HEK293 (cell line): ENCODE results near the gene SLC22A17.

Experiments used
- CTCF ChIA-PET: fragments of 350-600 bp; formaldehyde crosslinking; extraction: SDS; loops from one replicate; lab custom pipeline; 2021; ENCODE audit warnings: antibody characterized with exemption; lab: Yijun Ruan, JAX
- POLR2A ChIA-PET: fragments of 300-600 bp; formaldehyde crosslinking; extraction: SDS; loops from one replicate; lab custom pipeline; 2020; ENCODE audit warnings: antibody characterized with exemption, inconsistent platforms; lab: Yijun Ruan, JAX
- H3K27ac ChIP-seq: fragments of 200-500 bp; sonication (Bioruptor generic); 2 replicates; pipeline ENCODE4 v1.5.1; 2014; ENCODE audit warnings: low read depth, low read length, control low read depth, inconsistent platforms; ENCODE audit errors: extremely low read depth
- H3K36me3 ChIP-seq, 2 experiments: fragments of 200-500 bp in 1 of 2; sonication (Bioruptor generic) in 1 of 2; 1 replicate in 1 of 2; 2 replicates in 1 of 2; pipeline ENCODE4 v1.5.1; 2014 to 2017; ENCODE audit warnings: inconsistent platforms in 2 of 2, low read length in 2 of 2; ENCODE audit not compliant: control insufficient read depth in 2 of 2, insufficient read depth in 1 of 2
- H3K4me1 ChIP-seq: fragments of 200-500 bp; sonication (Bioruptor generic); 2 replicates; pipeline ENCODE4 v1.5.1; 2014; ENCODE audit warnings: mild to moderate bottlenecking, low read length, inconsistent platforms; ENCODE audit not compliant: control insufficient read depth, insufficient read depth
- H3K4me3 ChIP-seq: 2 replicates; pipeline ENCODE4 v1.5.1; 2011; ENCODE audit warnings: low read depth, mild to moderate bottlenecking, control low read depth, low read length, moderate library complexity
- H3K9me3 ChIP-seq: fragments of 200-500 bp; sonication (Bioruptor generic); 2 replicates; pipeline ENCODE4 v1.5.1; 2014; ENCODE audit warnings: low read depth, low read length, inconsistent platforms; ENCODE audit not compliant: control insufficient read depth, insufficient read depth
- FEZF1 ChIP-seq: fragments of 450-650 bp; formaldehyde crosslinking; IDR thresholded peaks from 2 replicates; pipeline ENCODE4 v1.5.1; 2016; ENCODE audit warnings: missing biosample characterization, missing genetic modification characterization
- KLF8 ChIP-seq: fragments of 450-650 bp; formaldehyde crosslinking; IDR thresholded peaks from 2 replicates; pipeline ENCODE4 v1.5.1; 2016; ENCODE audit warnings: missing biosample characterization, missing genetic modification characterization
- KLF9 ChIP-seq: fragments of 450-650 bp; formaldehyde crosslinking; IDR thresholded peaks from 2 replicates; pipeline ENCODE4 v1.5.1; 2016; ENCODE audit warnings: missing biosample characterization, missing genetic modification characterization, low read depth
- MZF1 ChIP-seq: fragments of 450-650 bp; formaldehyde crosslinking; IDR thresholded peaks from 2 replicates; pipeline ENCODE4 v1.5.1; 2017; ENCODE audit warnings: missing biosample characterization, missing genetic modification characterization, borderline replicate concordance
- PRDM10 ChIP-seq: fragments of 450-650 bp; formaldehyde crosslinking; IDR thresholded peaks from 2 replicates; pipeline ENCODE4 v1.5.1; 2016; ENCODE audit warnings: missing biosample characterization, missing genetic modification characterization
- SP2 ChIP-seq: fragments of 450-650 bp; formaldehyde crosslinking; IDR thresholded peaks from 2 replicates; pipeline ENCODE4 v1.5.1; 2016; ENCODE audit warnings: missing biosample characterization, missing genetic modification characterization
- SP3 ChIP-seq: fragments of 450-650 bp; formaldehyde crosslinking; IDR thresholded peaks from 2 replicates; pipeline ENCODE4 v1.5.1; 2016; ENCODE audit warnings: missing biosample characterization, missing genetic modification characterization
- TRIM28 ChIP-seq: IDR thresholded peaks from 2 replicates; pipeline ENCODE4 v1.6.1; 2011; ENCODE audit warnings: low read length, control low read depth, borderline replicate concordance
- WT1 ChIP-seq: fragments of 450-650 bp; formaldehyde crosslinking; IDR thresholded peaks from 2 replicates; pipeline ENCODE4 v1.5.1; 2016; ENCODE audit warnings: missing biosample characterization, missing genetic modification characterization
- ZBTB17 ChIP-seq: fragments of 450-650 bp; formaldehyde crosslinking; IDR thresholded peaks from 2 replicates; pipeline ENCODE4 v1.5.1; 2016; ENCODE audit warnings: missing biosample characterization, missing genetic modification characterization
- ZBTB8A ChIP-seq: fragments of 450-650 bp; formaldehyde crosslinking; IDR thresholded peaks from 2 replicates; pipeline ENCODE4 v1.5.1; 2016; ENCODE audit warnings: missing biosample characterization, missing genetic modification characterization
- ZNF112 ChIP-seq: fragments of 450-650 bp; formaldehyde crosslinking; IDR thresholded peaks from 2 replicates; pipeline ENCODE4 v1.5.0; 2017; ENCODE audit warnings: missing biosample characterization, missing genetic modification characterization
- ZNF148 ChIP-seq: fragments of 450-650 bp; formaldehyde crosslinking; IDR thresholded peaks from 2 replicates; pipeline ENCODE4 v1.5.0; 2017; ENCODE audit warnings: missing biosample characterization, missing genetic modification characterization, borderline replicate concordance
- ZNF184 ChIP-seq: fragments of 450-650 bp; IDR thresholded peaks from 2 replicates; pipeline ENCODE4 v1.5.1; 2018; ENCODE audit warnings: missing biosample characterization, mild to moderate bottlenecking, missing genetic modification characterization
- ZNF274 ChIP-seq, 2 experiments: fragments of 200-500 bp in 1 of 2; fragments of 450-650 bp in 1 of 2; sonication (Bioruptor generic) in 1 of 2; formaldehyde crosslinking in 1 of 2; IDR thresholded peaks; 2 replicates each; pipeline versions ENCODE4 v1.5.1 to v1.6.1; 2014 to 2016; ENCODE audit warnings: borderline replicate concordance in 1 of 2, inconsistent platforms in 1 of 2, low read length in 1 of 2, missing biosample characterization in 1 of 2, missing genetic modification characterization in 1 of 2
- ZNF394 ChIP-seq: fragments of 450-650 bp; formaldehyde crosslinking; IDR thresholded peaks from 2 replicates; pipeline ENCODE4 v1.5.1; 2016; ENCODE audit warnings: missing biosample characterization, missing genetic modification characterization, mild to moderate bottlenecking, moderate library complexity, borderline replicate concordance
- ZNF404 ChIP-seq: fragments of 450-650 bp; formaldehyde crosslinking; IDR thresholded peaks from 2 replicates; pipeline ENCODE4 v1.5.1; 2017; ENCODE audit warnings: missing biosample characterization, missing genetic modification characterization
- ZNF510 ChIP-seq: fragments of 450-650 bp; formaldehyde crosslinking; IDR thresholded peaks from 2 replicates; pipeline ENCODE4 v1.5.1; 2018; ENCODE audit warnings: mild to moderate bottlenecking, missing genetic modification characterization, missing biosample characterization; ENCODE audit not compliant: insufficient replicate concordance
- ZNF664 ChIP-seq: fragments of 450-650 bp; formaldehyde crosslinking; IDR thresholded peaks from 2 replicates; pipeline ENCODE4 v1.5.1; 2016; ENCODE audit warnings: missing biosample characterization, missing genetic modification characterization
- ZNF677 ChIP-seq: fragments of 450-650 bp; IDR thresholded peaks from 2 replicates; pipeline ENCODE4 v1.5.0; 2018; ENCODE audit warnings: missing biosample characterization, mild to moderate bottlenecking, missing genetic modification characterization, moderate library complexity
- TF ChIP-seq, protein P1 (sequence below): fragments of 450-650 bp; formaldehyde crosslinking; IDR thresholded peaks from 2 replicates; pipeline ENCODE4 v1.5.1; 2016; ENCODE audit warnings: missing biosample characterization, missing genetic modification characterization
- TF ChIP-seq, protein P2 (sequence below): fragments of 450-650 bp; formaldehyde crosslinking; IDR thresholded peaks from 2 replicates; pipeline ENCODE4 v1.5.1; 2016; ENCODE audit warnings: missing biosample characterization, missing genetic modification characterization, low read depth
- TF ChIP-seq, protein P3 (sequence below): fragments of 450-650 bp; formaldehyde crosslinking; optimal IDR thresholded peaks from 2 replicates; pipeline ENCODE3; 2016; ENCODE audit warnings: missing biosample characterization, mild to moderate bottlenecking, missing genetic modification characterization

SLC22A17 gene

DNA sequence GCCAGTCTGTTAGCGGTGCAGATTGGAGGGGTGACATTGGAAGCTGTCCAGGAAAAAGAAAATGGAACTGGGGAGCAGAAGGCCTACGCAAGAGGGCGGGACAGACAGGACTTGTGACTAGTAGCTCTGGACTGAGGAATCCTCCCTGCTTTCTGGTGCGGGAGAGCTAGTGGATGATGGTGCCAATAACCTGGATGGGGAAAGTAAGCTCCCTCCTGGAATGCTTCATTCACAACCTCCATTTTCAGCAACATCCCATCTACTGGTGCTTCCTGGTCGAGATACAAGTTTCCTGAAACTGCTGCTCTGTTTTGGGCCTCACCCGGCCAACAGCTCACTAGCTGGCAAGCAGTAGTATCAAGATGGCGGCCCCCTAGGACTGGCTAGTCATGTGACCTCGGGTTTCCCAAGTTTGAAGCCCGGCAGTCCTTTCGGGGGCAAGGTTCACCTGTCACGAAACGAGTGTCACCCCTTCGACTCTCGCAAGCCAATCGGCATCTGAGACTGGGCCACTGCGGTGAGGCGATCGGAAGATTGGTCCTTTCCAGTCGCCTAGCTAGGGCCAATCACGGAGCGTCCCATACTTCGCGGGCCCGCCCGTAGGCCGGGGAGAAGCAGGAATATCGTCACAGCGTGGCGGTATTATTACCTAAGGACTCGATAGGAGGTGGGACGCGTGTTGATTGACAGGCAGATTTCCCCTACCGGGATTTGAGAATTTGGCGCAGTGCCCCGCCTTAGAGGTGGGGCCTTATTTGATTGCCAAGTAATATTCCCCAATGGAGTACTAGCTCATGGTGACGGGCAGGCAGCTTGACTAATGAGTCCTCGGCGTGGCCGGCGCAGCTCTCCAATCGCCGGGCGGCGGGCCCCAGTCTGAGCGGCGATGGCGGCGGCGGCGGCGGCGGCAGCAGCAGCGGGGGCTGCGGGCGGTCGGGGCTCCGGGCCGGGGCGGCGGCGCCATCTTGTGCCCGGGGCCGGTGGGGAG is 31.8 kb downstream of the SLC22A17 start, which contains the start of gene PABPN1:
PABPN1 (plus strand) TSS at position 874 of the 988 bp plus-strand sequence; CDS start at position 887, 13 bp downstream.
- Histone ChIP-seq H3K27ac (peak within 1 kb of the TSS; percentile 92), H3K4me1 (peaks cover 15% of the 10 kb centered on the region), H3K9me3 (no peaks in the 10 kb centered on the region), H3K36me3 (peaks cover 28 to 41% of the 10 kb centered on the region in 2 experiments), H3K4me3 (peak within 1 kb of the TSS; percentile 97)
- ChIA-PET CTCF (interaction anchor here (0.6 to 2.5 kb wide), 13 partner anchors 13 to 311 kb away, joined by 3 to 14 read pairs (median 4); no protein-coding TSS in a partner anchor), POLR2A (interaction anchor here (0.5 to 7.9 kb wide), 26 partner anchors 8 to 868 kb away, joined by 3 to 170 read pairs (median 4); partner anchors contain the start of genes ACIN1, BCL2L2, C14orf119 and DCAF11)
- TF ChIP-seq ZNF112 (no peak), ZNF184 (tag by site-specific recombination) (peak; percentile 74), FEZF1 (tag by site-specific recombination) (peak; percentile 98), ZNF664 (tag by site-specific recombination) (no peak), PRDM10 (tag by site-specific recombination) (peak; percentile 78), SP3 (peak; percentile 72), ZNF148 (no peak), ZNF510 (tag by site-specific recombination) (no peak), KLF8 (tag by site-specific recombination) (no peak; the same call in 1 of the 2 replicates), ZBTB17 (tag by site-specific recombination) (peak; percentile 86), SP2 (tag by site-specific recombination) (peak; percentile 98), ZNF274 (IDR thresholded peaks at IDR 0.05; ENCODE audit: low read length) (no peak), ZNF274 (tag by site-specific recombination; IDR thresholded peaks at IDR 0.05; ENCODE audit: borderline replicate concordance) (no peak), KLF9 (tag by site-specific recombination) (0 out of 2 replicates have a peak, but pooled peaks have one; percentile 12), ZNF394 (tag by site-specific recombination) (0 out of 2 replicates have a peak, but pooled peaks have one; percentile 19), ZBTB8A (tag by site-specific recombination) (peak; percentile 79), WT1 (tag by site-specific recombination) (peak; percentile 36; the same call in 1 of the 2 replicates), ZNF677 (tag by site-specific recombination) (no peak), ZNF404 (tag by site-specific recombination) (no peak), TRIM28 (no peak; the same call in 1 of the 2 replicates), MZF1 (no peak)
- TF ChIP-seq, protein P1, sequence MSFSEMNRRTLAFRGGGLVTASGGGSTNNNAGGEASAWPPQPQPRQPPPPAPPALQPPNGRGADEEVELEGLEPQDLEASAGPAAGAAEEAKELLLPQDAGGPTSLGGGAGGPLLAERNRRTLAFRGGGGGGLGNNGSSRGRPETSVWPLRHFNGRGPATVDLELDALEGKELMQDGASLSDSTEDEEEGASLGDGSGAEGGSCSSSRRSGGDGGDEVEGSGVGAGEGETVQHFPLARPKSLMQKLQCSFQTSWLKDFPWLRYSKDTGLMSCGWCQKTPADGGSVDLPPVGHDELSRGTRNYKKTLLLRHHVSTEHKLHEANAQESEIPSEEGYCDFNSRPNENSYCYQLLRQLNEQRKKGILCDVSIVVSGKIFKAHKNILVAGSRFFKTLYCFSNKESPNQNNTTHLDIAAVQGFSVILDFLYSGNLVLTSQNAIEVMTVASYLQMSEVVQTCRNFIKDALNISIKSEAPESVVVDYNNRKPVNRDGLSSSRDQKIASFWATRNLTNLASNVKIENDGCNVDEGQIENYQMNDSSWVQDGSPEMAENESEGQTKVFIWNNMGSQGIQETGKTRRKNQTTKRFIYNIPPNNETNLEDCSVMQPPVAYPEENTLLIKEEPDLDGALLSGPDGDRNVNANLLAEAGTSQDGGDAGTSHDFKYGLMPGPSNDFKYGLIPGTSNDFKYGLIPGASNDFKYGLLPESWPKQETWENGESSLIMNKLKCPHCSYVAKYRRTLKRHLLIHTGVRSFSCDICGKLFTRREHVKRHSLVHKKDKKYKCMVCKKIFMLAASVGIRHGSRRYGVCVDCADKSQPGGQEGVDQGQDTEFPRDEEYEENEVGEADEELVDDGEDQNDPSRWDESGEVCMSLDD (tag by site-specific recombination), result peak; percentile 95
- TF ChIP-seq, protein P2, sequence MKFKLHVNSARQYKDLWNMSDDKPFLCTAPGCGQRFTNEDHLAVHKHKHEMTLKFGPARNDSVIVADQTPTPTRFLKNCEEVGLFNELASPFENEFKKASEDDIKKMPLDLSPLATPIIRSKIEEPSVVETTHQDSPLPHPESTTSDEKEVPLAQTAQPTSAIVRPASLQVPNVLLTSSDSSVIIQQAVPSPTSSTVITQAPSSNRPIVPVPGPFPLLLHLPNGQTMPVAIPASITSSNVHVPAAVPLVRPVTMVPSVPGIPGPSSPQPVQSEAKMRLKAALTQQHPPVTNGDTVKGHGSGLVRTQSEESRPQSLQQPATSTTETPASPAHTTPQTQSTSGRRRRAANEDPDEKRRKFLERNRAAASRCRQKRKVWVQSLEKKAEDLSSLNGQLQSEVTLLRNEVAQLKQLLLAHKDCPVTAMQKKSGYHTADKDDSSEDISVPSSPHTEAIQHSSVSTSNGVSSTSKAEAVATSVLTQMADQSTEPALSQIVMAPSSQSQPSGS (tag by site-specific recombination), result no peak
- TF ChIP-seq, protein P3, sequence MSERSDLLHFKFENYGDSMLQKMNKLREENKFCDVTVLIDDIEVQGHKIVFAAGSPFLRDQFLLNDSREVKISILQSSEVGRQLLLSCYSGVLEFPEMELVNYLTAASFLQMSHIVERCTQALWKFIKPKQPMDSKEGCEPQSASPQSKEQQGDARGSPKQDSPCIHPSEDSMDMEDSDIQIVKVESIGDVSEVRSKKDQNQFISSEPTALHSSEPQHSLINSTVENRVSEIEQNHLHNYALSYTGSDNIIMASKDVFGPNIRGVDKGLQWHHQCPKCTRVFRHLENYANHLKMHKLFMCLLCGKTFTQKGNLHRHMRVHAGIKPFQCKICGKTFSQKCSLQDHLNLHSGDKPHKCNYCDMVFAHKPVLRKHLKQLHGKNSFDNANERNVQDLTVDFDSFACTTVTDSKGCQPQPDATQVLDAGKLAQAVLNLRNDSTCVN (tag by site-specific recombination), result no peak
